GDM1 (cell line): ENCODE measurements around the gene MED15.
"Not testable (repeated sequence)": the region's sequence is repeated elsewhere in the genome, so short reads cannot be mapped to it uniquely, and the experiment has no call there.

Experiments
- DNase-seq: peaks from one replicate; lab custom pipeline; 2025; lab: John Stamatoyannopoulos, UW

MED15 gene

GRCh38 chr22:20483143-20483506, 24.3 kb upstream of the MED15 start:
- DNase-seq: not testable (repeated sequence)

DNA sequence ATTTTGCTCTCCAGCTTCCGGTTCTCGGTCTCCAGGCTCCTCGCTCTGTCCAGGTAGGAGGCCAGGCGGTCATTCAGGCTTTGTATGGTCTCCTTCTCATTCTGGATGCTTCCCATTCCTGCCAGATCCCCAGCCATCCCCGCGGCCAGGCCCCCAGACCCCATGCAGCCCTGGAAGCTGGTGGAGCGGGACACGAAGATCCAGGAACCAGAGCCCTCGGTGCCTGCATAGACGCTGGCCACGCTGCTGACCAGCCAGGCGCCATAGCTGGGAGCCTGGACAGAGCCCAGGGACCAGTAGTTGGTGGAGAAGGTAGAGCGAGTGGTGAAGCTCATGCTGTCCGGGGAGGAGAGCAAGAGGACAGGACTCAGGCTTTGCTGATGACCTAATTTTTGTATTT, 23.6 kb upstream of the MED15 start:
- no peak for DNase-seq

DNA sequence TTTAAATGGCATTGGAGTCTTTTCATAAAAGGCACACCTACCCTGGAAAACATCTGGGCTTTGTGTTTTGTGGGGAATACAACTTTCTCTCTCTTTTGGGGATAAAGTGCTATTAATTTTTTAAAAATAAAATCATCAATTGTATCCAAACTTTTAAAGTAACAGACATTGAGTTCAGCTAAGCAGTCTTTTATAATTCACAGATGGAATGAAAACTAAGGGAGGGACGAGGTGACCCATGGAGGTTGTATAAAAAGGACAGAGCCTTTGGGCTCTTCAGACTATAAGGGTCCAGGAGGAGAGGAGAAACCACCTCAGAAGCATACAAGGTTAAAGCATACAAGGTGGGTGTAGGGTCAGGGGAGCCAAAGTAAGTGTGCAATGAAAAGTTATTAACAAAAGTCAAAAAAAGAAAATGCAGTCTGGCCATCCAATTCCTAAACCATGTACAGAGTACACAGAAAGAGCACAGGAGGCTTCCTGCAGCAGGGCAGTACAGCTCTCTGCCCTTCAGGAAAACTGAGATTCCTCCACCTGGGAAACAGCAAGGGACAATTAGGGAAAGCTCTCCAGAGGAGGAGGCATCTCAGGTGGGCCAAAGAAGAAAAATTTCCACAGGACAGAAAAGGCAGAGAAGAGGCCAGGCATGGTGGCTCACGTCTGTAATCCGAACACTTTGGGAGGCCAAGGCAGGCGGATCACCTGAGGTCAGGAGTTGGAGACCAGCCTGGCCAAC, 22.3 kb upstream of the MED15 start:
- no peak for DNase-seq

- no peak for DNase-seq
These were observed 21.2 kb upstream of the MED15 start for GRCh38 chr22:20486229-20486628.

DNA sequence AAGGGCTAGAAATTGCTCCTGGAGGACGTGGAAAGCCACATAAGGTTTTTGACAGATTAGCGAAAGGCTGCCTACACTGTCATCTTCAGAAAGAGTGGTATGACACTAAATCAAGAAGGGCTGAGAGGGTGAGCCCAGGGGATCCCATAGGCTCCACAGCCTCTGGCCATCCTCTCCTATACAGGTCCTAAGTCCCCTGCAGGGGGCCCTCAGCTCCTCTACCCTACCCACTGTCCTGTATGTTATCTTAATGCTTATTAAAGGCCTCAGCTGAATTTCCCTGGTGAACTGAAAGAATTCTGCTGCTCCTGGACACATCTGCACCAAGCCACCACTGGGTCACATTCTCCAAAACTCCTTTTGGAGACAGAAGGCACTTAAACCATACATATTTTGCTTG, 19.7 kb upstream of the MED15 start:
- no peak for DNase-seq

- DNase-seq: no peak
These were observed 18.5 kb upstream of the MED15 start for GRCh38 chr22:20488946-20489345.

DNA sequence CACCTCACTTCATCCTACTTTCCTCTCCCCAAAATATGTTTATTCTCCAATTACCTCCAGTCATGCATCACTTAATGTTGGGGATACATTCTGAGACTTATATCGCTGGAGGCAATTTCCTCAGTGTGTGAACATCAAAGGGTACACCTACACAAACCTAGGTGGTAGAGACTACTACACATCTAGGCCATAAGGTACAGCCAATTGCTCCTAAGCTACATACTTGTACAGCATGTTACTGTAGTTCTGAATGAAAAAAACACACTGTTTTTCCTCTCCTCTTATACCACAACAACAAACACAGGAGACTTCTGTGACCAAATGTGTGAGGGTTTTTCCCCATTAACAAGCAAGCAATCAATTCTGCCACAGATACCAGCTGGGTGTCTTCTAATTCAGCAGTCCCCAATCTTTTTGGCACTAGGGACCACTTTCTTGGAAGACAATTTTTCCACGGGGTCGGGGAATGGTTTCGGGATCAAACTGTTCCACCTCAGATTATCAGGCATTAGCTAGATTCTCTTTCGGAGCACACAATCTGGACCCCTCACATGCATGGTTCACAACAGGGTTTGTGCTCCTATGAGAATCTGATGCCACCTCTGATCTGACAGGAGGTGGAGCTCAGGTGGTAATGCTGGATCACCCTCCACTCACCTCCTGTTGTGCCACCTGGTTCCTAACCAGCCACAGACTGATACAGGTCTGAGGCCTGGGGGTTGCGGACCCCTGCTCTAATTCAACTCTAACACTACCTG, 17.0 kb upstream of the MED15 start:
- no peak for DNase-seq

DNA sequence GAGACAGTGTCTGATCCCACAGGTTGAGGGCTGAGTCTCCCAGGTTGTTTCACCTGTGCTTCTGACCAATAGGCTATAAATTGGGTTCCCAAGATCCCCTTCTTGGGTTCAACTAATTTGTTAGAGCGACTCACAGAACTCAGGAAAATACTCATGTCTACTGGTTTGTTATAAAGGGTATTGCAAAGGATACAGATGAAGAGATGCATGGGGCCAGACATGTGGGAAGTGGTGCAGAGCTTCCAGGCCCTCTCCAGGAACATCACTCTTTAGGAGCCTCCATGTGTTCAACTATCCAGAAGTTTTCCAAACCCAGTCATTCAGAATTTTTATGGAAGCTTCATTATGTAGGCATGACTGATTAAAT, 16.5 kb upstream of the MED15 start:
- DNase-seq: no peak

- DNase-seq: no peak
These were observed 16.1 kb upstream of the MED15 start for GRCh38 chr22:20491346-20491745.

DNA sequence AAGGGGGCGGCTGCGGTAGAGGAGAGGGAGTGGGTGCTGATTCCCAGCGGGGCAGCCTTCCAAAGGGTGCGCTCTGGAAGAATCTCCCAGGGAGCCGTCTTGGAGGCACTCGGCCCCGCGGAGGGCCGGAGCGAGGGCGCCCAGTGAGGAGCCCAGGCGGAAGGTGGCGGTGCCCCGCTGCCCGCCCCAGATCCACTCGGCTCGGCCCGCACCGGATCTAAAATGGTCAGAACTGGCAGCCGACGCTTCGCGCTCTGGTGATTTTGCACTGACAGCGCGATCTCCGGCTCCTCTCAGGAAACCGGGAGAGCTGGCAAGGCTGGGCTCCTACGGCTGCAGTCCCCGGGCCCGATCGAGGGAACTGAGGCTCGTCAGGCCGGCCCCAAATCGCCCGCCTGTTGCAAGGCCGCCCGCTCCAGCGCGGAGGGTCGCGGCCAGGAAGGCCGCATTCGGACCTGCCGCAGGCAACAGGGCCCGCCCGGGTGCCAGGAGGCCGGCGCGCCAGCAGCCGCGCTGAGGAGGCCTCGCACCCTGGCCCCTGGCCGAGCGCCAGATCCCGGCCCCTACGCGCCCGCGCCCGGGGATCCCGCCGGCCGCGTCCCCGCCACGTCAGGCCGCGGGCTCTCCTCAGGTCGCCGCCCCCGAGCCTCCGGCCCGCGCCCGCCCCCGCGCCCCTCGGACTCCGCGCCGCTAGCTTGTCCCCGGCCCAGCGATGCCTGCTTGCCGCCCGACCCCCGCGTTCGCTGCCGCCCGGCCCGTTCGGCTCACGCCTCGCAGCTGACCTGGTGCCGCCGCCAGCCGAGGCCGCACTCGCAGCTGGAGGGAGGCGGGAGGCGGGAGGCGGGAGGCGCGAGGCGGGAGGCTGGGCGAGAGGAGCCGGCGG, 12.2 kb upstream of the MED15 start, which contains the start of gene KLHL22:
Gene KLHL22, minus strand, starts transcription at position 818 of the 883 bp plus-strand sequence. CDS start 6,584 bp downstream, outside the sequence.
- peak; percentile 58 for DNase-seq

DNA sequence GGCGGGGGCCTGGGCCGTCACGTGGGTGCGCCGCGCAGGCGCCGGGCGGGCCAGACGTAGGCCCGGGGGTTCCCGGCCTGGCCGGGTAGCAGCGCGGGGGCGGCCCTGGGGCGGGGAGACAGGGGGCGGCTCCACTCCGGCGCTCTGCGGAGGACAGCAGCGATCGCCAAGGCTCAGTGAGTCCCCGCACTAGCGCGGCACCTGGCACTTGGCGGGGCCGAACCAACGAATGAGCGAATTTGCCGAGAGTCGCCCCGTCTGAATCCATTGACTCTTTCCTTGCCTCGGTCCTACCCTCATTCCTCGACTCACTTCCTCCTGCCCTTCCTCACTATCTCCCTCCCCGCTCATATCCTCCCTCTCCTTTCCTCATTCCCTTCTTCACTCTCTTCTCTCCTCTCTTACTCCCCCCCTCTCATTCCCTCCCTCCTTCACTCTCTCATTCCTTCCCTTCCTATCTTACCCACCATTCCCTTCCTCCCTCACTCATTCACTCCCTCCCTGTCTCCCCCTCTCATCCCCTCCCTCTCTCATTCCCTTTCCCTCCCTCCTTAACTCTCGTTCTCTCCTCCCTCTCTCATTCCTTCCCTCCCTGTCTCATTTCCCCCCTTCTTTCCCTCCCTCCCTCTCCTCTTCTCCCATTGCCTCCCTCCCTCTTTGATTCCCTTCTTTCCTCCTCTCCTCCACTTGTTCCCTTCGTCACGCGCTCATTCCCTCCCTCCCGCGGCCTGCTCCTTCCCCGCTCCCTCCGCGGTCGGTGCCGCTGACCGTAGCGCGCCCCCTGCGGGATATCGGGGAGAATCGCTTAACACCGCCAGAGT, 11.3 kb upstream of the MED15 start:
- peak; percentile 90 for DNase-seq

GRCh38 chr22:20497426-20497825, 10.0 kb upstream of the MED15 start:
- DNase-seq: no peak

DNA sequence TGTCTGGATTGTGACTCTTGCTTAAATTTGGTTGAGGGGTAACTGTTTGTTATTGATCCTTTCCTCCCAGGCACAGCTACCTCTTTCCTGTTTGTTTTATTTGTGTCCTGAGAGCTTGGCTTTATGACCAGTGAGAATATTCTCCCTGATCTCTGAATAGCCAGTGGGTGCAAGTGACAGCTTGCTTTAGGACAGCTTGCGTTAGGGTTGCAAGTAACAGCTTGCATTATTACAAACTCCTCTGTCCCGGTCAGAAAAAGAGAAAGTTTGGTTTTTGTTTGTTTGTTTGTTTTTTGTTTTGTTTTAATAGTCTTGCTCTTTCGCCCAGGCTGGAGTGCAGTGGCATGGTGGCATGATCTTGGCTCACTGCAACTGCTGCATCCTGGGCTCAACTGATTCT, 8.5 kb upstream of the MED15 start:
- no peak for DNase-seq

DNA sequence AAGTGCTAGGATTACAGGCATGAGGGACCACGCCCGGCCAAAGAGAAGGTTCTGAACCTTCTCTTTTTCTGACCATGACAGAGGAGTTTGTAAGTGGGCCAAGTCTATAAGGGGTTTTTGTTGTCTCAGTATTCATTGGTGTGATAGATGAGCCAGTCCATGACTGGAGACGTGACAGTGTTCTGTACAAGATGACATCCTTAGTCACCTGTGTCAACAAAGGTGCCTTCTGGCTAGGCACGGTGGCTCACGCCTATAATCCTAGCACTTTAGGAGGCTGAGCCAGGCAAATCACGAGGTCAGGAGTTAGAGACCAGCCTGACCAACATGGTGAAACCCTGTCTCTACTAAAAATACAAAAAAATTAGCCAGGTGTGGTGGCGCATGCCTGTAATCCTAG, 7.6 kb upstream of the MED15 start:
- no peak for DNase-seq

- no peak for DNase-seq
These were observed 3.6 kb upstream of the MED15 start for GRCh38 chr22:20503816-20504215.

DNA sequence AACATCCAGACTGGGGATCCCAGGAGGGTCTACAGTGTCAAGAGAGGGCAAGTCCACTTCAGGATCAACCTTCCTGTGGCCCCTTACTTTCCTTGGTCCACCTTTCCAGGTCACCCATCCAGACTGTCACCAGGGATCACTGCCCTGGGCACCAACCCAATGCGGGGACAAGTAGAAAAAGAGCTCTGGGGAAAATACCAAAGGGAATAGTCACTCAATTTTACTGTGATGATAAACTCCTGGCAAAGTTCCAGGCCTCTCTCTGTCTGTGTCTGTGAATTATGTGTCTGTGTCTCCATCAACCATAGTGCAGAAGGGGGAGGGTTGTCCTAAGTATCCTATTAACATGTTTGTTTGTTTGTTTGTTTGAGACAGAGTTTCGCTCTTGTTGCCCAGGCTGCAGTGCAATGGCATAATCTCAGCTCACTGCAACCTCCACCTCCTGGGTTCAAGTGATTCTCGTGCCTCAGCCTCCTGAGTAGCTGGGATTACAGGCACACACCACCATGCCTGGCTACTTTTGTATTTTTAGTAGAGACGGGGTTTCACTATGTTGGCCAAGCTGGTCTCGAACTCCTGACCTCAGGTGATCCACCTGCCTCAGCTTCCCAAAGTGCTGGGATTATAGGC, 3.0 kb upstream of the MED15 start:
- not testable (repeated sequence) for DNase-seq

DNA sequence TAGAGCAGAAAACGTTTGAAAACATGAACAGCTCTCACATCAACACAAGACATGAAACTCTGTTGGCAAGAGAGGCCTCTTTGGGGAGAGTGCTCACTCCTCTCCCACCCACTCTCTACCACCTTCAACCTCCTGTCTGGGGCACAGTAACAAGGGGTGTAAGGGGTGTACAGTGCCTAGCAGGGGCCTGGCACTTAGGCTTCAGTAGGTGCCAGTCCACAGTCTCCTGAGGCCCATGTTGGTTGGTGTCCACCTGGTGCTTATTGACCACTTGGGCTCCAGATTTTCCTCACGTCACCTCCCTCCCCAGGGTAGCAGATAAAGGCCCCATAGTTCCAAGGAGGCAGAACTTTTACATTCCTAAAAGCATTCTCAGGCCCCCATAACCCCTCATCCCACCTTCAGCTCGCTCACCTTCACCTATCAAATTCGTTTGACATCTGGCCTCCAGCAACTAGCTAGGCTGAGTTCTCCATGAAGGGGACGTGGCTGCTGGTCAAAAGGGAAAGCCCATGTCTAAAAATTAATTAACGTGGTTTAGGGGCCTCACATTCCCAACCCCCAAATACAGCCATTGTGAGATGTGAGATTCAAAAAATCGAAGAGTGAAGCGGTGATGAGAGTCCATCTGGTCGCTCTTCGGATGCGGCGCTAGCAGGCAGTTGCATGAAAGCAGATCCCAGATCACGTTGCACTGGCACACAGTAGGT, 712 bp upstream of the MED15 start:
- no peak for DNase-seq

DNA sequence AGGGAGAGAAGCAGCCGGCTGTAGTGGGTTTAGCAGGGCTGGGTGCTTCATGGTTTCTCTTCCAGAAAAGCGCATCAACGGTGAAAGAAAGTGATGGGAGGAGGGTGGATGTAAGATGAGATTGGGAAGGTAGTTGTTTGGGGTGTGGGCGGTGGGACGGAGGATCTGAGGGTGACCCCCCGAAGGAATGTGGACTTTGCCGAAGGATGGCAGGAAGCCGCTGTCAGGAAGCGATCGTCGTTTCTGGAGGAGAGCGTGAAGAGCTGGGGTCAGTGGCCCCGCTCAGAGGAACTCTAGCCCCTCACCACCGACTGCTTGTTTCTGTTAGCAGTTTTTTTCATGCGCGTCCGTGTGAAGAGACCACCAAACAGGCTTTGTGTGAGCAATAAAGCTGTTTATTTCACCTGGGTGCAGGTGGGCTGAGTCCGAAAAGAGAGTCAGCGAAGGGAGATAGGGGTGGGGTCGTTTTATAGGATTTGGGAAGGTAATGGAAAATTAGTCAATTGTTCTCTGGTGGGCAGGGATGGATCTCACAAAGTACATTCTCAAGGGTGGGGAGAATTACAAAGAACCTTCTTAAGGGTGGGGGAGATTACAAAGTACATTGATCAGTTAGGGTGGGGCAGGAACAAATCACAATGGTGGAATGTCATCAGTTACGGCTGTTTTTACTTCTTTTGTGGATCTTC, 801 bp downstream of the MED15 start:
- not testable (repeated sequence) for DNase-seq

- DNase-seq: no peak
These were observed 1.4 kb downstream of the MED15 start for GRCh38 chr22:20508815-20509271.
